HG03139 (cell line): ENCODE data around the gene OR10S1.
"Not testable (repeated sequence)": the region's sequence is repeated elsewhere in the genome, so short reads cannot be mapped to it uniquely, and the experiment has no call there.

Source experiments
- ATAC-seq: cut with Tn5 transposase; IDR thresholded peaks from one replicate; pipeline ENCODE4 v1.9.1; 2021; ENCODE audit not compliant: unreplicated experiment

Gene OR10S1, protein sequence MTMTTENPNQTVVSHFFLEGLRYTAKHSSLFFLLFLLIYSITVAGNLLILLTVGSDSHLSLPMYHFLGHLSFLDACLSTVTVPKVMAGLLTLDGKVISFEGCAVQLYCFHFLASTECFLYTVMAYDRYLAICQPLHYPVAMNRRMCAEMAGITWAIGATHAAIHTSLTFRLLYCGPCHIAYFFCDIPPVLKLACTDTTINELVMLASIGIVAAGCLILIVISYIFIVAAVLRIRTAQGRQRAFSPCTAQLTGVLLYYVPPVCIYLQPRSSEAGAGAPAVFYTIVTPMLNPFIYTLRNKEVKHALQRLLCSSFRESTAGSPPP

DNA sequence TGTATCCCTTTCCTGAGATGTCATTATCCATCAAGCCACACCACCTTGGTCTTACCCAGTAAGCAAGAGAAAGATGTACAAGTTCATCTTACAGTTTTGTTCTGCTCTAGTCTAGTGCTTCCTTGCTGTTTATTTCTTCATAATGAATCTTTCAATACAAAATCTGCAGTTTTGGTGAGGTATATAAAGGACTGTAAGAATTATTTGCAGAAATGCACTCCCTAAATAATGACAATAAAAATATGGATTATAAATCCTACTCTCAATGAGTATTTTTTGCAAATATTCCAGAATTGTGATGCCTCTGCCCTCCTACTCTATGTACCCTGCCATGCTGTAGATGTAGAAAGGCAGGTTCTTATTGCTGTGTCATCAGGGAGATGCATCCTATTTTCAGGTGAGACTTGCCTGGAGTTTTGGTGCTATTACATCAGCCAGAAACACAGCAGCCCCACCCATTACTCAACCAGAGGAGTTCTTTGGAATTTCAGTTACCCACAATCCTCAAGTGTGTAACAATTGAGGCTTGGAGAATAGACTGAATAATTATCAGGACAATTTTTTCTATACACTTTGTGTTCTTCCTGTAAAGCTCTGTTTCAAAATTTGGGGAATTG, at the start of gene OR10S1:
TSS of gene OR10S1 (minus strand) at position 51 of the 617 bp plus-strand sequence. CDS start 117 bp downstream, outside the sequence.
- no peak for ATAC-seq

DNA sequence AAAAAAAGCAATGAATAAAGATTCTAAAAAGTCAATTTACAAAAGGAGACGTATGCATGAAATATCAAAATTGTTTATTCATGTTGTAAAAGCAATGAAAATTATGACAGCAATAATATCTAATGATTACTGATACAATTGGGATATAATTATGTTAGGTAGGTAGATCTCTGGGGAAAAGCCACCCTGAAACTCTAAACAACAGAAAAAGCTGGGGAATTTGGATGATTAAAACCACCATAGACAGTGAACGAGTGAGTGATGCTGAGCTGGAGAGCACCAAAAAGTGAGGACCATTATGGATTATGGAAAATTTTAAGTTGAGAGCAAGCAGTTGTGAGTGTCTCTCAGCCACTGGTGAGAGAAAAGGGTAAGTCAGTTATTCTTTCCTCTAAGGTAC, 48.9 kb upstream of the OR10S1 start, which contains the start of gene OR10G8:
TSS of gene OR10G8 (plus strand) at position 301 of the 400 bp plus-strand sequence. CDS start 2,825 bp downstream, outside the sequence.
- ATAC-seq = no peak

DNA sequence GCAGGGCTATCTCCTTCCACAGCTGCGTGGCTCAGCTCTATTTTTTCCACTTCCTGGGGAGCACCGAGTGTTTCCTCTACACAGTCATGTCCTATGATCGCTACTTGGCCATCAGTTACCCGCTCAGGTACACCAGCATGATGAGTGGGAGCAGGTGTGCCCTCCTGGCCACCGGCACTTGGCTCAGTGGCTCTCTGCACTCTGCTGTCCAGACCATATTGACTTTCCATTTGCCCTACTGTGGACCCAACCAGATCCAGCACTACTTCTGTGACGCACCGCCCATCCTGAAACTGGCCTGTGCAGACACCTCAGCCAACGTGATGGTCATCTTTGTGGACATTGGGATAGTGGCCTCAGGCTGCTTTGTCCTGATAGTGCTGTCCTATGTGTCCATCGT, 38.3 kb upstream of the OR10S1 start:
- ATAC-seq = not testable (repeated sequence)

DNA sequence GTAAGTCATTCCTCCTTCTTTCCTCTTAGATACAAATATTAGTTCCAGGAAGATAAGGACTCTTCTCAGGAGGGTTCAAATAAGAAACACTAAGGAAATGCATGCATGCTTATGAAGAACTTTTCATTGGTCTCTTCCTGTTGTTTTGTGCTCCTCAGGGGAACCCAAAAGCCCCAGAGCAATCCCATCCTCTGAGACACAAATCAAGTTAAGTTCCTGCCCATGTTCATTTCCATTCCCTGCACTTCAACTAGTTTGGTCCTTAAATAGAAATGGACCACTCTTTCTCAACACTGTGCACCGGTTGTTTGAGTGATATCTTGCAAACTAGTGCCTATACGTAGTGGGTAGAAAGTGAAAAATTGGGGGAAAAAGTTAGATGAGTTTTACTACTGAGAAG, 35.1 kb upstream of the OR10S1 start, which contains the start of gene OR10G4:
TSS of gene OR10G4 (plus strand) at position 301 of the 400 bp plus-strand sequence. CDS start 2,578 bp downstream, outside the sequence.
- ATAC-seq = no peak

DNA sequence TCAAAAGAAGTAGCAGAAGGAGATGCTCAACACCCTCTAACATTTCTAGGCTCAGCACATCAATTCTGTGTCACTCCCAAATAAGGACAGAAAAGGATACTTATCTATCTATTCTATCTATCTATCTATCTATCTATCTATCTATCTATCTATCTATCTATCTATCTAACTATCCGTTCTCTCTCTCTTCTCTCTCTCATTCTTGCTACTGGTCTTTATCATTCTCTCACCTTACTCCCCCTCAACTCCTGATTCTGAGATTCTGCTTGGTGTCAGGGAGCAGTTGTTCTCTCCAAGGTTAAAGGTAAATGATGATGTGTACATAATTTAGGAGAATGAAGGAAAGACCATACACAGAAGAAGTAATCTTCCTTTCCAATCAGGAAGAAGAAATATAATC, 17.5 kb upstream of the OR10S1 start, which contains the start of gene OR10G6:
TSS of gene OR10G6 (minus strand) at position 43 of the 400 bp plus-strand sequence. CDS start at position 43, 0 bp downstream.
- no peak for ATAC-seq

DNA sequence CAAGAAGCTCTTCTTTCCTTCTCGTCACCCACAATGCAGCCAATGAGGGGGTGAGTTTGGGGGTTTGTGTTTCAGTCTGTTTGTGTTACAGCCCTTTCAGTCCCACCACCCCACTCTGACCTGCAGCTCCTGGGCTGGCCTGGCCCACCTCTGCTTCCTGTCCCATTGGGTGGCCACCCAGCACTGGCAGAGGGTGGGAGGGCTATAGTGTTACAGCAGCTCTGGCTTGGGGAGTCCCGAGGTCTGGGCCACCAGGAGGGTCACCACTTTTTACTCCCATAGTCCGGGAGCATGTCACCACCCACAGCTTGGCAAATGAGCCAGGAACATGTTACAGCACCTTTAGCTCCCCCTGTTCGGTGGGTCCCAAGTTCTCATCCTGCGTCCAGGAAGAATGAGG, 1.7 kb upstream of the OR10S1 start:
- no peak for ATAC-seq

DNA sequence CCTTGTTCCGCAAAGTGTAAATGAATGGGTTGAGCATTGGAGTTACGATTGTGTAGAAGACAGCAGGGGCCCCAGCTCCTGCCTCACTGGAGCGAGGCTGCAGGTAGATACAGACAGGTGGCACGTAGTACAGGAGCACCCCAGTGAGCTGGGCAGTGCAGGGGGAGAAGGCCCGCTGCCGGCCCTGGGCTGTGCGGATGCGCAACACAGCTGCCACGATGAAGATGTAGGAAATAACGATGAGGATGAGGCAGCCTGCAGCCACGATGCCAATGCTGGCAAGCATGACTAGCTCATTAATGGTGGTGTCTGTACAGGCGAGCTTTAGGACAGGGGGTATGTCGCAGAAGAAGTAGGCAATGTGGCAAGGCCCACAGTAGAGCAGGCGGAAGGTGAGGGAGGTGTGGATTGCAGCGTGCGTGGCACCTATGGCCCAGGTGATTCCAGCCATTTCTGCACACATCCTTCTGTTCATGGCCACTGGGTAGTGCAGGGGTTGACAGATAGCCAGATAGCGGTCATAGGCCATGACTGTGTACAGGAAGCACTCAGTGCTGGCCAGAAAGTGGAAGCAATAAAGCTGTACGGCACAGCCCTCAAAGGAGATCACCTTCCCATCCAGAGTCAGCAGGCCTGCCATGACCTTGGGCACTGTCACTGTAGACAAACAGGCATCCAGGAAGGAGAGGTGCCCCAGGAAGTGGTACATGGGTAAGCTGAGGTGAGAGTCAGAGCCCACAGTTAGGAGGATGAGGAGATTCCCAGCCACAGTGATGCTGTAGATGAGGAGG, 616 bp downstream of the OR10S1 start:
- no peak for ATAC-seq

DNA sequence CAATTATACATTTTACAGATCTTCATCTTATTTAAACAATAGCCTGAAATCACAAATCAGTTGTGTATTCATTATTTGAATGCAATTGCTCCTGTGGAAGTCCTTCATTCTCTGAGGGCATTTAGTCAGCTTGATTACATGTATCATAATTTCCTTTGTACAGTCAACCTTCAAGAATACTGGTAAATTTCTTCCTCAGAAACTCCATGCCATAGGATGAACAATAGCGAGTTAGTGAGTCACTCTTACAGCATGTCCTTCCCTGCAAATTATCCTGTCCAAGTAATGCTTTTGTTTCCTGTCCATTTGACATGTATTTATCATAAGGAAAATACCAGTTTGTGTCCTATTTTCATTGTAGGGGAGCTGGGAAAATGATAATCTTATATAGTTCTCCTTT, 3.8 kb downstream of the OR10S1 start:
- ATAC-seq = no peak

DNA sequence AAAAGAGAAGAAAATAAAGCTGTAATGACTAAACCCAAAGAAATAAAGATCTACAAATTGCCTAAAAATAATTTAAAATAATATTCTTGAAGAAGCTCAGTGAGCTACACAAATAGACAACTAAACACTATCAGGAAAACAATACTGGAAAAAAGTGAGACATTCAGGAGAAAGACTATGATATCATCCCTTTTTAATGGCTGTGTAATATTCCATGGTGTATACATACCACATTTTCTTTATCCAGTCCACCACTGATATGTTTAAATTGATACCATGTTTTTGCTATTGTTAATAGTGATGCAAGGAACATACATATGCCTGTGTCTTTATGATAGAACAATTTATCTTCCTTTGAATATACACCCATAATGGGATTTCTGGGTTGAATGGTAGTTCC, 20.8 kb downstream of the OR10S1 start:
- no peak for ATAC-seq

DNA sequence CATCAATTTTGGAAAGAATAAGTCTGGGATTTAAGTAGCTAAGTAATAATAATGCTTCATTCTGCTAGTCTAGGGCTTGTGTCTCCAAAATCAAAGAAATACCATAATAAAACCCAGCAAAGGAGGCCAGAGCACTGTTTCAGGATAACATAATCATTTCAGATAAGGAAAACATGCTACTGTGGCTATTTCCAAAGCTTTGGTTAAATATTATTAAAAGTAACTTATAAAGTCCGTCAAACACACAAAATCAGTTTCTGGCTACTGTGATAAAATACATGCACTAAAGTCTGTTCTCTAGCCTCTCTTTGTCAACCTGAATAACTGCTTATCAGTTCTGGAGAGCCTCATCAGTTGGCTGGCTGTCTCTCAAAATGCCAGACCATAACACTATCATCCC, 32.4 kb downstream of the OR10S1 start:
- ATAC-seq = no peak

DNA sequence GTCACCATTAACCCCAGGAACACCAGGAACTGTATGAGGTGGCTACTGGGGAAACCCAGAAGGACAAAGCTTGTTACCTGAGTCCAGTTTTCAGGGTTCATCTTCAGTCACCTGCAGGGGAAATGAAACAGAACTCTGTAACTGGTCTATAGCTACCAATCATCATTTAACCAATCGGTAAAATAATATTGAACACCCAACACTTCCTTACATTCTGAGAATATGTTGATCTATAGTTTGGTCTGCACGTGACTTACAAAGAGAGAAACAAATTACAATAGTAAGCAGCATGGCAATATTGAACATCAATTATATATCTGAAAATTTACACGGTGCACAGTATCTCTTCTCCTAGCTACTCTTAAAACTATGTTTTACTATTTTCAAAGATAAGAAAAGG, 33.8 kb downstream of the OR10S1 start, which contains the start of gene OR6T1:
TSS of gene OR6T1 (minus strand) at position 101 of the 400 bp plus-strand sequence. CDS start at position 101, 0 bp downstream.
- no peak for ATAC-seq

DNA sequence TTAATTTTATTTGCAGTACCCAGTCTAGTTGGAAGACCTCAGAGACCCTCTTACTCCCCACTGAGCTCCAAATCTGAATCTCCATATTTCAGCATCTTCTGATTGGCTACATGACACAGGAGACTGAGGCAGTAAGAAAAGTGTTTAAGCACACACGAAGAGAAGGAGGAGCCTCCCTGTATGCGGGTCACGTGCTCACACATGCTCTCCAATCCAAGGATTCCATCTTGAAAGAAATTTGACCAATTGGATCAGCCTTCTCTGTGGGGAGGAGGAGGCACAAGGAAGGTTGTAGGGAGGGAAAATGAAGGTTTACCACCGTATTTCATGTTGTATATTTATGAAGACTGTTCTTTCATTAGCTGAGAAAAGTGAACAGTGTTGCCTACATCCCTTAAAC, 35.2 kb downstream of the OR10S1 start:
- ATAC-seq = no peak

DNA sequence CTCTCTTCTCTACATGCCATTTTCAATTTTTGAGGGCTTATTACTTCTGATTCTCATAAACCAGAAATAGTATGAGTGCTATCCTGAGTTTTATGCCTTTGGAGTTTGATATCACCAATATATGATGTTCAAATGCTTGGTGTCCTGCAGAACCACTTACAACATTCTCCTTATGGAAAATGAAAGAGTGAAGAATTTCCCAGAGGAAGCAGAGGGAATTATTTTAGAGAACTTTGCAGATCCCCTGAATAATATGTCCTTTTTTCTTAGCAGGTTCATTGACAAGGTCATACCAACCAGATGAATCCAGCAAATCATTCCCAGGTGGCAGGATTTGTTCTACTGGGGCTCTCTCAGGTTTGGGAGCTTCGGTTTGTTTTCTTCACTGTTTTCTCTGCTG, 38.3 kb downstream of the OR10S1 start, which contains the start of gene OR4D5:
TSS of gene OR4D5 (plus strand) at position 301 of the 400 bp plus-strand sequence. CDS start at position 301, 0 bp downstream.
- no peak for ATAC-seq
